Occipital lobe (tissue), 2 donors: Measurements from ENCODE around the gene MCCC1. TPM values are rescaled to one million over a fixed set of nuclear protein-coding genes. Genes with fewer than 3 reads are reported as not detected.
"Not testable (repeated sequence)": the region's sequence is repeated elsewhere in the genome, so short reads cannot be mapped to it uniquely, and the experiment has no call there.

Experiments used
- DNase-seq: peaks from one replicate; lab custom pipeline; 2025; lab: John Stamatoyannopoulos, UW
- total RNA-seq: library from RNA; depleted of rRNA; stranded (reverse); fragments of >200 nt; gene quantifications from one replicate; pipeline ENCODE4 v1.2.3, GENCODE V29; 2014

MCCC1 gene
- total RNA-seq = 37.1 TPM

DNA sequence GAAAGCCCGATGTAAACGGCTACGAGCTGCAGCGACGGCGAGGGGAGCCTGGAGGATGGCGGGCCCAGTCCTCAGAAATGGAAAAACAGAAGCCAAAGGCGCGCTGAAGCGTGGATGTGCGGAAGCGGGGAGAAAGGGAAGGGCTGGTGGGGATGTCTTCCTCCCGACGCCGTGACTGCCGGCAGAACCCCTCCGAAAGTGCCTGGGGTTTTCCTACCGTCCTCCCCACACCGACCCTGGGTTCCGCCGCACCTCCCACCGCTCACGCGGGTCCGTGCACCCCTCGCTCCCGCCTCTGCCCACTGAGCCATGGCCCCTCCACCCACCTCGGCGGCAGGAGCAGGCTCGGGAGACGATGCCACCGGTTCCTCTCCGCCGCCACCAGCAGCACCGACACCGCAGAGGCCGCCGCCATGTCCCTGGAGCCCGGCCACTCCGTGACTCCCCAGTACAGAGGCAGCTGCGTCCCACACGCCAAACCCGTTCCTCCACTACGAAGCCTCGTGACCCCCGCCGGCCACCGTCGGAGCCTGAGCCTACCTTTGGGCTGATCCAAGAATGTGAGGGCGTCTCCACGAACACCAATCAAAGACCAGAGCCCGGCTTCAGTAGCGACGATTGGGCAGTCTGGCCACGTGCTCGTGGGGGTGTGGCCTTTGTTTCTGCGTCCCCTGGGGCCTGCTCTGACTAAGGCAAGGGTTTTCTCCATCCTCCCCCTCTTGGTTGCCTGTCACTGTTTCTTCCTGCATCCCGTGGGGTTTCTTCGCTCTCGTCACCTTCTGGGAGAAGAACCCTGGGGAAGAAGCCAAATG is at the start of gene MCCC1:
TSS of gene MCCC1 (minus strand) at position 471 of the 812 bp plus-strand sequence. CDS start at position 415, 56 bp downstream.
- peak; percentile 99 for DNase-seq

DNA sequence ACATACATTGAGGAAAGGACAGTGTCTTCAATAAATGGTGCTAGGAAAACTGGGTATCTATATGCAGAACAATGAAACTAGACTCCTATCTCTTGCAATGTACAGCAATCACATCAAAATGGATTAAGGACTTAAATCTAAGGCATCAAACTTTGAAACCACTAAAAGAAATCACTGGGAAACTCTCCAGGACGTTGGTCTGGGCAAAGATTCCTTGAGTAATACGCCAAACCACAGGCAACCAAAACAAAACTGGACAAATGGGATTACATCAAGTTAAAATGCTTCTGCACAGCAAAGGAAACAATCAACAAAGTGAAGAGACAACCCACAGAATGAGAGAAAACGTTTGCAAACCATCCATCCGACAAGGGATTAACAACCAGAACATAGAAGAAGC is 48.8 kb upstream of the MCCC1 start:
- no peak for DNase-seq

DNA sequence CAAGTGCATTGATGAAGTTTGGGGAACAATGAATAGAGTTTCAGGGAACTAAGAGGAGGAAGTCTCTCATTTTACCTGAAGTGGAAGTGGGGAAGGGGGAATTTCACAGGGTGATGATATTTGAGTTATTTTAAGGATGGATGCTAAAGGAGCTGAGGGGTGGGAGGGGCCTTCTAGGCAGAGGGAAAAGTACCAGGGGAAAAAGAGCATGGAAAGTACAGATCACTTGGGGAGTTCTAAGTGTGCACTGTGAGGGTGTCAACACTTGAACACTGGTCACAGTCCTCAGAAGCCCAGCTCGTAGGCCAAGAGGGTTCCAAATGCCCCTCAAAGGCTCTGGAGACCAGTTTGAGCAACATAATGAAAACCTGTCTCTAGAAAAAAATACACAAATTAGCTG is 45.1 kb upstream of the MCCC1 start:
- DNase-seq = no peak

DNA sequence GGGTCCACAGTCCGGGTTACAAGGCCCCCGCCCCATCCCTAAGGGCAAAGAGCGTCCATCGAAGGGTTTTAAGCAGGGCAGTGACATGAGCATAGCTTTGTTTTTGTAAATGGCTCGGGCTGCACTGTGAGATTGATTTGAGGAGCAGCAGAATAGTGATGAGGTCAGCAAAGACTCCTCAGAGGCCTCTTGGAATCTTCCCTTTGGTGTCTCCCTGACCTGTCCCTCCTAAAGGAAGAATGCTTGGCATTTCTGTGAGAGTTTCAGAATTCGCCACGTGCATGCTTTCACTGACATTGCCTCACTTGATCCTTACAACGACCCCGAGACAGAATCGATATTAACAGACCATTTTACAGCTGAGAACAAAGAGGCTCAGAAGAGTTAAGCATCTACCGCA is 42.9 kb upstream of the MCCC1 start:
- no peak for DNase-seq

DNA sequence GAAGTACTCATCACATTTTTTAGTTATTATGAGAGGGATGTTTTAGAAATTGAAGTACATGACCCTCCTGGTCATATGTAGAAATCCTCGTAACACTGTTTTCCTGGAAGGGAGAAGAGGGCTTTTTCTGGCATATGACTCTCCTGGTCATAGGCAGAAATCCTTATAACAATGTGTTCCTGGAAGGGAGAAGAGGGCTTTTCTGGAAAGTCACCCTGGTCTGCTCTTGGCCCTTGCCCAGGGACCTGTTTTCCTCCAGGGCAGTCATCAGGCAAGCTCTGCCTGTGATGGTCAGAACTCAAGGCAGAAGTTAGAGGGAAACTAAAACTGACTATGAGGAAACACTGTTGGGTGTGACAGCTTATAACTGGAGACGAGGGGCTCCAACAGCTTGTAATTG is 35.5 kb upstream of the MCCC1 start:
- no peak for DNase-seq

DNA sequence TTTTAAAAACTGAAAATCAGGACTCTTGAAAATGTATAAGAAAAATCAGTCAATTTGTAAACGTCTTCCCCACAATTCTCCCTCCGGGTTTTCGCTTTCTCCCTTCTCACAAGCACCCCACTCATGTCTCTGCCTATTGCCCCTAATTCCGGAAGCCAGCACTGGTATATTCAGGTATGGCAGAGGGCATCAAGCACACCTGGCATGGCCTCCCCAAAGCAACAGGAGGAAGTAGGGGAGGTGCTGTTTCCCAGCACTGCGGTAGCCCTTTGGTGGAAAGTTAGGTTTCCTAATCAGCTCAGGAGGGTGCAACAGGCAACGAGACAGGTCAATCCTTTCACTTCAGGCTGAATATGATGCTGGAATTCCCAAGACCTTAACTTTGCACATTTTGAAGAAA is 33.1 kb upstream of the MCCC1 start:
- DNase-seq = no peak

DNA sequence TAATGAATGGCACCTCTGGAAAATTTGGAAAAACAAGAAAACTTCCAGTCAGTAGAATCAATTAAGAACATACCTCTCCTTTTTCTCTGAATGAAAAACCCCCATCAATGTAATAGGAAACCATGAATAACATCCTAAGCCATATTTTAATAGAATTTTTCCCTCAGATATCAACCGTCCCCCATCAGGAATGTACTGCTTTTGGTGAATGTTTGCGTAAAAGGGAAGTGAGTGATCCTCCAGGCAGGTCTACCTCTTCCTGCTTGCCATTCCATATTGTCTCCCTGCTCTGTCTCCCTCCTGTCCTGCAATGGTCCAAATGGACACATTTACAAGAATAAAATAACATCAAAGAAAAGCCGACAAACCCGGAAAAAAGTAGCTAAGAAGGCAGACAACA is 32.4 kb upstream of the MCCC1 start:
- DNase-seq = no peak

DNA sequence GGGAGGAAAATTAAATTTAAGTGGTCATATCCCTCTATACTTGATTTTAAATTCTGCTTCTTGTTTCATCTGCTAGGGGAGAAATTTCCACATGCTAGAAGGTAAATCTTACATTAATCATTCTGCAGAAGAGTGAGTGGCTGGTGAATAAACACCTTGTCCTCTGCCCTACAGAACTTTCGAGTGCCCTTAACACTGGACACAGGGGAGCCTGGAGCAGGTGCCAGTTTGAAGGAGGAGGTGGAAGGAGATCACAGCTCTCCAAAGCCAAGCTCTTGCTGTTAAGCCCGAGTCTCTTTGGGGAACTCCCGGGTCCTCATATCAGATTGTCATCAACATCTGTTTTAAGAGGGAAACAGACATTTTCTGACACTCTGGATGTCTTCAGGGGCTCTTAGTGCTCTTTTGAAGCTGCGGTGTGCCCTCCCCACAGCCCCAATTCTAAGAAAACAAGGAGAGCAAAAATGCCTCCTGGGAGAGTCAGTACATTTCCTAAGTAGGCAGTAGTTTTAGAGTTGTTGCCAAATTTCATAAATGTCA is 32.0 kb upstream of the MCCC1 start:
- no peak for DNase-seq

DNA sequence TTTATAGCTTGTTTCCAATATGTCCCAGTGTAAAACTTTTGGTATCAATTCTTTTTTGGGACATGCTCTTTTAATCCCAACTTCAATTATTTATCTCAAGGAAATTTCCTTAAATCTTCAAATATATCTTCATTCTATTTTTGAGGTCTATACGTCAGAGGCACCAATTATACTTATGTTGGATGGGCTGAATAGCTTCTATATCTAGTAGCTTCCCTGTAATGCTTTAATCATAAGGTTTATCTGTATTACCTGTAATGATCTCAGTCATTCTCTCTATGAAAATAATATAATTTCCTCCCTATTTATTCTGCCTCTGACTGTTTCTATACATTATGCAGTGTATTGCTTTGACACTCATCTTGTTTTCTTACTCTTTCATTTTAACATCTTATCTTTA is 29.9 kb upstream of the MCCC1 start:
- no peak for DNase-seq

DNA sequence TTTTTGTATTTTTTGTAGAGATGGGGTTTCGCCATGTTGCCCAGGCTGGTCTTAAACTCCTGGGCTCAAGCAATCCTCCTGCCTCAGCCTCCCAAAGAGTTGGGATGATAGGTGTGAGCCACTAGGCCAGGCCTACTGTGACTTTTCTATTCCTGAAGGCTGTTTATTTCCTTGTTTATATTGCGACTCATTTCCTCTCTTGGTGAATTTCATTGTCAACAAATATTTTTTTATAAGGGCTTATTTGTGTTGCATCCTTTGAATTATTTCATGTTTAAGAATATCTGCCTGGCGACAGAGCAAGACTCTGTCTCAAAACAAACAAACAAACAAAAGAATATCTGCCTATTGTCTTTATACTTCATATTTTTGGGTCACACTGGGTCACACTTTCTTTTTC is 29.4 kb upstream of the MCCC1 start:
- DNase-seq = no peak

DNA sequence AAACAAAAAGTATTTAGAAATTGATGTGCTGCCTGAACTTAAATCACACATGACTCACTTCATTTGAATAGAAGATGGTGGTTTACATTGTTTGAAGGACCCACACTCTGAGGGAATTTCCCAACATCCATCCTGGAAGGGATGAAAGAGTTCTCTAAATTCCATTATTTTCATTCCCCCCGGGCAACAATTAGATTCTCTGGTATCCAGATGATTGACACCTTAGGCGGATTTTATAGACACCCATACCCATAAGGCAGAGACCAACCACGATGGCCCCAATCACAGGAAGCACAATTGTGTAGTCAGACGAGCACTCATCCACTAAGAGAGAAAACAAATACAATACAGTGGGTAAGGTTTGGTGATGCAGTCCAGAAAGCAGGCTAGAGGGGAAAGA is 24.6 kb upstream of the MCCC1 start:
- DNase-seq = no peak

DNA sequence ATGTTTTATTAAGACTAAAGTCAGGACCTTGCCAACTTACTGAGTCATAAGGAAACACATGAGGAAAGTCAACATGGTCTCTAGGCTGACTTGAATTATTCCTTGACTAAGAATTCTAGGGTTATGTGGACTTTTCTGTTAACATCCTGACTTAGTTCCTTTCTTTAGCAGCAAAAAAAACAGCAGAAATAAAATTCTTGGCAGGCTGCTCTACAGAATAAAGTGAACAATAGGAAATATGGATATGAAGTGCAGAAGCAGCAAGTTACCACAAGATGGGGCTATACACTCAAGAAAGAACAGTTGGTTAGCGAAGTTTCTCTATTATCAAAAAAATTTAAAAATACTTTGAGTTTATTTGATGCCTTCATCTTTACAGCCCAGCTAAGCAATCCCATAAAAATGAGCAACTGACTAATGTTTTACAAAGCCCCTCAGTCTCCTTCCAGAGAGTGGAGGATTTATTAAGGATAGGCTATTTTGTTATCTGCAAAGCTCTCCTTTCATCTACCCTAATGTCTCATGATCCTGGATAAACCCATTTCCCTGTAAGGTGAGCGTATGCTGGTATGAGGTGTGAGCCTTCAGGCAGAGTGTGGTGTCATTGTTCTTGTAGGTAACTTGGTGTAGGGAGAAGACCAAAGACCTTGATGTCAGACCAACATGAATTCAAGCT is 23.1 kb upstream of the MCCC1 start:
- no peak for DNase-seq

DNA sequence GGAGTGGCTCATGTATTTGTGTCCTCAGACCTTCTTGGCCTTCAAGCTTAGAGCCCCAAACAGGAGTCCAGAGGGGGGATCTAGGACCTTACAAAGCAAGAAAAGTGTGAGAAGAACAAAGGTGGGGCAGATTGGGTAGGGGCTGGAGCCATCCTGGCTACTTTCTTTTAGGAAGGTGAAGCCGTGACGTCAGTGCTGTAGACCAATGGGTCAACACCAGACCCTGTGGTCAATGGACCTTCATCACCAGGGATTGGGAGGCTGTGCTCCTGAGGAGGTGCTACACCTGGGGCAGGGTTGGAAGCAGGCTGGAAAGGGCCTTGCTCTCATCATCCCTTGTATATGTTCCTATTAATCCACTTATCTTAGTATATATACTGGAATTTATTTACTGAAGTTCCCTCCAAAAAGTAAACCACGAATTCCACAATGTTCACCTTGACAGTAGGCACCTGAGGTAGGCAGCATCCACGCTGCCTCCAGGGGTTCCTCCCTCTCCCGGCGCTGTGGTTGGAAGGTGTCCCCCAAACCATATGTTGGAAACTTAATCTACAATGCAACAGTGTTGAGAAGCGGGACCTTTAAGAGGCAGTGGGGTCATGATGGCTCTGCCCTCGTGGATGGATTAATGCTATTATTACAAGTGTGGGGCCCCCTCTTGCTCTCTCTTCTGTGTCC is 21.4 kb upstream of the MCCC1 start:
- no peak for DNase-seq

DNA sequence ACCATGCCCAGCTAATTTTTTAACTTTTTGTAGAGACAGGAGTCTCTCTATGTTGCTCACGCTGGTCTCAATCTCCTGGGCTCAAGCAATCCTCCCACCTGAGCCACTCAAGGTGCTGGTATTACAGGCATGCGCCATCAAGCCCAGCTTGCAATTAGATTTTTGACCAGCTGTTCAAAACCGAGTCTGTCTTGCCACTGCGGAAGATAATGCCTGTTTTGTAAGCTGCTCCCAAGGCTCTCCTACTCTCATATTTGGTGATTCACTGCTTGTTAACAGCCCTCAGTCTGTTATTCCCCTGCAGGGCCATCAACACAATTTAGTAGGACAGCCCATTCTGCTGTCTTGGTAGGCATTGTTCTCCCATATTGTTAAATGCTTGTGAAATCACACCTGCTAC is 17.8 kb upstream of the MCCC1 start:
- DNase-seq = no peak

DNA sequence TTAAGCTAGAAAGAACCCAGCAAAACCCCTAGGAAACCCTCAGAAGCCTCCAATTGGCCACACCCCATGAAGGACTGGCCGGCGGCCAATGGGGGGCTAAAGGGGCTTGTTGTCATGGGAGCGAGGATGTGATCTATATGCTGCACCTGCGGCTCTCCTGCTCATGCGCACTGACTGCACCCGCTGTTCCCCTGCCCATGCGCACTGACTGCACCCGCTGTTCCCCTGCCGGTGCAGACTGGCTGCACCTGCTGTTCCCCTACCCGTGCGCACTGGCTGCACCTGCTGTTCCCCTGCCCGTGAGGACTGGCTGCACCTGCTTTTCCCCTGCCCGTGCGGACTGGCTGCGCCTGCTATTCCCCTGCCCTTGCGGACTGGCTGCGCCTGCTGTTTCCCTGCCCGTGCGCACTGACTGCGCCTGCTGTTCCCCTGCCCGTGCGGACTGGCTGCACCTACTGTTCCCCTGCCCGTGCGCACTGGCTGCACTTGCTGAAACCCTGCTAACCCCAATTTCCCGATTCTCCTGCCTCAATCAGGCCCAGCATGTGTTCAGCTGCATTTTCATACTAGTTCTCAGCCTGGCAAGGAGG is 16.8 kb upstream of the MCCC1 start:
- peak; percentile 66 for DNase-seq

DNA sequence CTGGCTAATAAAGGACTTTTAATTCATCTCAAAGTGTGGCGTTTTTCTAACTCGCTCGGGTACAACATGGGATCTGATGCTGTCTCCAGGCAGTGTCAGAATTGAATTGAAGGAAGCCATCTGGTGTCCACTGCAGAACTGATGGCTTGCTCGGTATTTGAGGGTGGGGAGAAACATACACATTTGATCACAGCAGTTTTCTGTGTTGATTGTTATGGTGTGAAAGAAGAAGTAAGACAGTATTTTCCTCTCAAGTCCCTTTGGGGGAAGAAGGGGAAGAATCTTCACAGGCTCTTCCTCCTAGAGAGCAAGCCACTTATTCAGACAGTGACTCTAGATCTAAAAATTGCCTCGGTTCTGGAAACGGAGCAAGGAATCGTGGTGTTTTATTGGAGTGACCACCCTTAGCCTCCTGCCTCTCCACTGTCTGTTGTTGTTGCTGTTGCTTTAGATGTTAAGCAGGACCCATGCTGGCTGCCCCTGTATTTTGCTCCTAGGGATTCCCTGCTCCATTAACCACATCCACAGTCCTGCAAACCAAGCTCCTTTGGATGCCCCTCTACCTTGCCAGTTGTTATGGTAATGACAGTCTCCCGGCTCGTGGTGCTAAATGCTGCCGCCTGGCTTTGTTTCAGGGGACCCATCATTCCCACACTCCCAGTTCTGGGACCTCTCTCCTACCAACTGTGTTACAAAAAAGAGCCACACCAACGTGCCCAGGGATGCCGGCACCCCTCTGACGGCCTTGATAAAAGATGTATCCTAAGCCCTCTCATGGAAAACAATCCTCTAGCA is 15.3 kb upstream of the MCCC1 start:
- DNase-seq = no peak

DNA sequence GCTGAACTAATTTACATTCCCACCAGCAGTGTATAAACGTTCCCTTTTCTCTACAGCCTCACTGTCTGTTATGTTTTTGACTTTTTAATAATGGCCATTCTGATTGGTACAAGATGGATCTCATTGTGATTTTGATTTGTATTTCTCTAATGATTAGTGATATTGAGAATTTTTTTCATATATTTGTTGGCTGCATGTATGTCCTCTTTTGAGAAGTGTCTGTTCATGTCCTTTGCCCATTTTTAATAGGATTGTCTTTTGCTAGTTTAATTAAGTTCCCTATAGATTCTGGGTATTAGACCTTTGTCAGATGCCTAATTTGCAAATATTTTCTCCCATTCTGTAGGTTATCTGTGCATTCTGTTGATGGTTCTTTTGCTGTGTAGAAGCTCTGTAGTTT is 10.6 kb upstream of the MCCC1 start:
- not testable (repeated sequence) for DNase-seq

DNA sequence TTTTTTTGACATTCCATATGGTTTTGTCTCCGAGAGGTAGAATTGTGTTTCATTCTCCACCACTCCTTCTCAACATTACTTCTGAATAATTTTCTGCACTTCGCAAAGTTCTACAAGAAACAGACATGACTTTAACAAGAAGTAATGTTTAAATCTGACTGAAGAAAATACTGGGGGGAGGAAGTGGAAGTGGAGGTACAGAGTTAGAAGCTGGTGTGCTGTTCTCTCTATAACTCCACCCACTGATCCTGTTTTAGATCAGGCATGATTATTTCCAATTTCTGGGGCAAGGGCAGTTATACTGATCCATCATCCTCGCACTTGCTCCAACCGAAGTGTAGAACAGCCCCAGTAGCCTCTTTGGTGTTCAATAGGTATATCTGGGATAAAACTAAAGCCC is 9.2 kb upstream of the MCCC1 start:
- no peak for DNase-seq

DNA sequence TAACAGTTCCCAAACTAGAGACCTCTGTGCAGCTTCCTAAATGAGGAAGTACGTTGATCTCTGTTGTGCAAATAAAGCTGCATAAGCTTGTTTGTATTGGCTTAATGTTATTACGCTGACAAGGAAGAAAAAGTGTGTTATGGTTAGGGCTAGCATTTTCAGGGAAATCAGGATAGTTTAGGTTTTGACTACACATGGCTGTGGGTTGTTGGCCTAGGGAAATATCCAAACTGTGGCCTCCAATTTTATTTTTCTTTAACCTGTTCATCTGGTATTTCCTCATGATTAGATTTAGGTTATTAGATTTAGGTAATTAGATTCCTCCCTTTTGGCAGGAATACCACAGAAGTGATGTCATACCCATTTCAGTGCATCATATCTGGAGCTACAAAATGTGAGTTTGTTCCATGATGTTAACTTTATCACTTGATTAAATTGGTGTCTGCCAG is 8.7 kb upstream of the MCCC1 start:
- no peak for DNase-seq

DNA sequence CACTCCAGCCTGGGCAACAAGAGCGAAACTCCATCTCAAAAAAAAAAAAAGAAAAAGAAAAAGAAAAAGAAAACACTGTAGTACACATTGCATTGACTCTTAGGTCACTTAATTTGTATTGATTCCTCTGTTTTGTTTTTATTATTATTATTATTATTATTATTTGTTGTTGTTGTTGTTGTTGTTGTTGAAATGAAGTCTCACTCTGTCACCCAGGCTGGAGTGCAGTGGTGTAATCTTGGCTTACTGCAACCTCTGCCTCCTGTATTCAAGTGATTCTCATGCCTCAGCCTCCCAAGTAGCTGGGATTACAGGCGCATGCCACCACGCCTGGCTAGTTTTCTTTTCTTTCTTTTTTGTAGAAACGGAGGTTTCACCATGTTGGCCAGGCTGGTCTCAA is 8.1 kb upstream of the MCCC1 start:
- not testable (repeated sequence) for DNase-seq

DNA sequence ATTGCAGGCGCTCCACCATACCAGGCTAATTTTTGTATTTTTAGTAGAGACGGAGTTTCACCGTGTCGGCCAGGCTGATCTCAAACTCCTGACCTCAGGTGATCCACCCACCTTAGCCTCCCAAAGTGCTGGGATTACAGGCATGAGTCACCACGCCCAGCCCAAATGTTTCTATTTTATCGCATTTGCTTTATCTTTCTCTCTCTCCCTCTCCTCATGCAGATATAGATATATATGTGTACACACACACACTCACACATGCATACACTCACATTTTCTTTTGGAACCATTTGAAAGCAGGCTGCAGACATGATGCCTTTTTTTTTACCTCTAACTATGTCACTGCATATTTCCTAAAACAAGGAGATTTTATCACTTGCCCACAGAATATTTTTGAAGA is 7.3 kb upstream of the MCCC1 start:
- no peak for DNase-seq
